HK-2 (cell line): ENCODE data around the gene PTOV1.
A peak's percentile ranks its signal among the peaks of the same experiment; 100 is the strongest.
"Not testable (repeated sequence)": the region's sequence is repeated elsewhere in the genome, so short reads cannot be mapped to it uniquely, and the experiment has no call there.

Experiments
- DNase-seq: peaks from one replicate; pipeline ENCODE4 v3.0.0-alpha.2; 2018; ENCODE audit not compliant: unreplicated experiment

The PTOV1 gene

DNA sequence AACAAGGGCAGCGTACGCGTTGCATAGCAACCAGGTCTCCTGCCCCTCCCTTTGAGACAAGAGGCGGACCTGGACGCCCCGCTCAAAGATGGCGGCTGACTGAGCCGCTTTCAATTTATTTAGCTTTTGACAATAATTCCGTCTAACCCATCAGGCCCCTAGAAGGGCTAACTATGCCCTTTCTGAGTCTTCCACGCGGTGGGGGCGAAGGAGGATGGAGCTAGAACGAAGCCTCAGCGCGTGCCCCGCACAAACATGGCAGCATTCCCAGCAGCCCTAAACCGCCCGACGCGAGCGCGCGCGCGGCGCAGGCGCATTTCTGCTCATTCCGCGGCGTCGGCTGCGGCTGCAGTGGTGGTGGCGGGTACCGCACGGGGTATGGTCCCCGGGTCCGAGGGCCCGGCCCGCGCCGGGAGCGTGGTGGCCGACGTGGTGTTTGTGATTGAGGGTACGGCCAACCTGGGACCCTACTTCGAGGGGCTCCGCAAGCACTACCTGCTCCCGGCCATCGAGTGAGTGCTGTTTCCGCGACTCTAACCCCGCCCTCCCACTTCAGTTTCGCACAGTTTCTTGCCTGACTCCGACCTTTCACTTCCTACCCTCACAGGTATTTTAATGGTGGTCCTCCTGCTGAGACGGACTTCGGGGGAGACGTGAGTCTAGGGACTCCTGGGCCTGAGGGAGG, 32.9 kb upstream of the PTOV1 start, which contains the start of gene MED25:
Gene MED25, plus strand, starts transcription at position 326 of the 685 bp plus-strand sequence. Its CDS starts 53 bp downstream, at position 379.
- peak; percentile 85 for DNase-seq

DNA sequence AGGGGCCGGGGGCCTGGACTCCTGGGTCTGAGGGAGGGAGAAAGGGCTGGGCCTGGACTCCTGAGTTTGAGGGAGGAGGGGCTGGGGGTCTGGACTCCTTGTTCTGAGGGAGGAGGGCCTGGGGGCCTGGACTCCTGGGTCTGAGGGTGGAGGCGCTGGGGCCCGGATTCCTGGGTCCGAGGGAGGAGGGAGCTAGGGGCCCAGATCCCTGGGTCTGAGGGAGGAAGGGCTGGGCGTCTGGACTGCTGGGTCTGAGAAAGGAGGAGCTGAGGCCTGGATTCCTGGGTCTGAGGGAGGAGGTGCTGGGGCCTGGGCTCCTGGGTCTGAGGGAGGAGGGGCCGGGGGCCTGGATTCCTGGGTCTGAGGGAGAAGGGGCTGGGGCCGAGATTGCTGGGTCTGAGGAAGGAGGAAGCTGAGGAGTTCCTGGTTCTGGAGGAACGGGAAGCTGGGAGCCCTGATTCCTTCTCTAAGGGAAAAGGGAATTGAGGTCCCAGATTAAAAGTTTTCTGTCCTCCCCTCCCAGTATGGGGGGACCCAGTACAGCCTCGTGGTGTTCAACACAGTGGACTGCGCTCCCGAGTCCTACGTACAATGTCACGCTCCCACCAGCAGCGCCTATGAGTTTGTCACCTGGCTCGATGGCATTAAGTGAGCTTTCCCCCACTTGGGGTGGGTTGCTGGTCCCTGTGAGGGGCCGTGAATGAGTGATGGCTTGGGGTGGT, 32.1 kb upstream of the PTOV1 start:
- DNase-seq, result no peak

DNA sequence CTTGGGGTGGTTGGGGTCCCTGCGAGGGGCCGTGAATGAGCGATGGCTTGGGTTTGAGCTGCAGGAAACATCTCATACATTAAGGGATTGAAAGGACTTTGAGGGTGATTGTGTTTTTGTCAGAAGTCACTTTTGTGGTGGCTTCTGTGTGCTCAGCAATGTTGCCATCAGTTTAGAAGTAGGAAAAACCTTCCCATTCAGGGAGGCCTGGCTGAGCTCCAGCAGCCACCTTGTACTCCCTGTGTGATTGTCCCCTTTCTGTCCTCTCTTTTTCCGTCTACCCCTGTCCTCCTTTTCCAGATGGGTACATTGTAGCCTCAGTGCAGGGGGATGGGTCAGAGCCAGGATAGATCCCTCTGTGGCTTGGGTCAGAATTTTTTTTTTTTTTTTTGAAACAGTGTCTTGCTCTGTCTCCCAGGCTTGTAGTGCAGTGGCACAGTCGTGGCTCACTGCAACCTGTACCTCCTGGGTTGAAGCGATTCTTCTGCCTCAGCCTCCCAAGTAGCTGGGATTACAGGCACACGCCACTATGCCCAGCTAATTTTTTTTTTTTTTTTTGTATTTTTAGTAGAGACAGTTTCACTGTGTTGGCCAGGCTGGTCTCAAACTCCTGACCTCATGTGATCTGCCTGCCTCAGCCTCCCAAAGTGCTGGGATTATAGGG, 31.4 kb upstream of the PTOV1 start:
- DNase-seq, result not testable (repeated sequence)

DNA sequence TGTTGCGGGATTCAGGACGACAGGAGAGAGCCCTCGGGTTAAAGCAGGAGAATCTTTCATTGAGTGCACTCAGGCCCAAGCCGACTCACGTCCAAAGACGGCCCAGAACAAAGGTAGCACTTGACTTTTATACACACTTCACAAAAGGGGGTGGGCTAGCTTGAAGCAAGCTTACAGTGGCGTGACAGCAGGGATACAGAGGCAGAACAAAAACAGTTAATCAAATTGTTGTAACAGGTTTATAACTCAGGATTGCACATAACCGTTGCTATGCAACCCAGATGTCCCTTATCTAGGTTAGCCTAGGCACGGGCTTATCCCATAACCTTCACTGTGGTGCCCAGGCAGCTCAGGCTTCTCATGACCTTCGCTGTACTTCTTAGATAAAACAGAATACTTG, 30.8 kb upstream of the PTOV1 start:
- DNase-seq, result no peak

DNA sequence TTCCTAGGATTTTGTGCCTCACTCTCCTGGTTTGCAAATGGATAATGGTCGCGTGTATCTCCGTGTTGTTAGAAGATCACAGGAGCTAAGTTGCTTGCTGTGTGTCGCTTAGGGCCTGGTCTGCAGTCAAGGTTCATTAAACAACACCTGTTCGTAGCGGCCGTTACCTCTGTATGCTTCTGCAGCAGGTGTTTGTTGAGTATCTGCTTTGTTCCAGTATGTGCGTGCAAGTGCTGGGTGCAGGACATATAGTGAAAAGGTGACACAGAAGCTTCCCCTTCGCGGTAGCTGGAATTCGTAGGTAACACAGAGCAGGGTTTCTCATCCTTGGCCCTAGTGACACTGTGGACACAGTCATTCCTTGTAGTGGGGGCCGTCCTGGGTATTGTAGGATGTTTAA, 27.5 kb upstream of the PTOV1 start:
- DNase-seq, result no peak

DNA sequence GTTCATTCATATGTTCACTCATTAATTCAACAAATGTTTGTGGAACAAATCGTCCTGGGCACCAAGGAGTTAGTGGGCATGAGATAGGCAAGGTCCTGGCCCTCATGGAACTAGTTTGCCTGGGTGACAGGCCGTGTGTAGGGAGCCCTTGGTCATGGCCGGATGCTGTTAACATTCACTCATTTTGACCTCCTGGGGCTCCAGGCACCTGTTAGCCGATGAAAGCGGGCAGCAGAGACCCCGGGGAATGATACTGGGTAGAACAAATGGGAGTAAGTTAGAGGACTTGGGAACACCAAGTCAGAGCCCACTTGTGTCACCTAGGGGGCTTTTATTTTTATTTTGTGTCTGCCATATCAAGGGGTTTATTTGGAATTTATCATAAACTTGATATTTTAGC, 26.3 kb upstream of the PTOV1 start:
- DNase-seq, result no peak

DNA sequence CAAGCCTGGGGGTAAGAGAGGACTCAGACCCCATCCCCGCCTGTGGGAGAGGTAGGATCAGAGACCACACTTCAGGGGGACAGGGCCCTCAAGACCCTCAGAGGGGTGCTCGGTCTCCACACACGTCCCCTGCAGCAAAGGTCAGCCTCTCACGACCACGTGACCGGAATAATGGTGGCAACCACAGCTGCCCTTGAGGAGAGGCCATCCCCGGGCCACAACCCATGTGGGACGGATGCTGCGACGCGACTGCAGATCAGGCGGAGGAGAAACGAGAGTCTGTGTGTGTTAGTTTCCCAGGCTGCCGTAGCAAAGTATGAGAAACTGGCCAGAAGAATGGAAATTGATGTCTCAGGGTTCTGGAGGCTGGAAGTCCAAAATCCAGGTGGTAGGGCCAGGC, 23.9 kb upstream of the PTOV1 start:
- DNase-seq, result no peak

DNA sequence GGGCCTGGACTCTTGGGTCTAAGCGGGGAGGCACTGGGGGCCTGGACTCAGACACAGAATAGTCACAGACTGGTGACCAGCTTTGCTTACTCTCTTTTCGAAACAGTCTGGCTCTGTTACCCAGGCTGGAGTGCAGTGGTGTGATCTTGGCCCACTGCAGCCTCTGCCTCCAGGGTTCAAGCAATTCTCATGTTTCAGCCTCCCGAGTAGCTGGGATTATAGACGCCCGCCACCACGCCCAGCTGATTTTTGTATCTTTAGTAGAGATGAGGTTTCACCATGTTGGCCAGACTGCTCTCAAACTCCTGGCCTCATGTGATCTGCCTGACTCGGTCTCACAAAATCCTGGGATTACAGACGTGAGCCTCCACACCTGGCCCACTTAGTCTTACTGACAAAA, 21.8 kb upstream of the PTOV1 start:
- no peak for DNase-seq

DNA sequence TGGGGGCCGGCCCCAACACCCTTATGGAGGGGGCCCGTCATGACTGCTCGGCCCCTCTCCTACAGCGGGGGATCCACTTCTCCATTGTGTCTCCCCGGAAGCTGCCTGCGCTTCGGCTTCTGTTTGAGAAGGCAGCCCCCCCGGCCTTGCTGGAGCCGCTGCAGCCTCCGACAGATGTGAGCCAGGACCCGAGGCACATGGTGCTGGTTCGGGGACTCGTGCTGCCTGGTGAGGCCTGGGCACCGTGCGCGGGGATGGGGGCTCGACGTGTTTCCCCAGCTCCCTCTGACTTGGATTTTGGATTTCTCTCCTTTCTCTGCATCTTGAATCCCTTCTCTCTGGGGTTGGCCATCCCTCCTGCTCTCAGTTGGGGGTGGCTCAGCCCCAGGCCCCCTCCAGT, 21.2 kb upstream of the PTOV1 start:
- no peak for DNase-seq

DNA sequence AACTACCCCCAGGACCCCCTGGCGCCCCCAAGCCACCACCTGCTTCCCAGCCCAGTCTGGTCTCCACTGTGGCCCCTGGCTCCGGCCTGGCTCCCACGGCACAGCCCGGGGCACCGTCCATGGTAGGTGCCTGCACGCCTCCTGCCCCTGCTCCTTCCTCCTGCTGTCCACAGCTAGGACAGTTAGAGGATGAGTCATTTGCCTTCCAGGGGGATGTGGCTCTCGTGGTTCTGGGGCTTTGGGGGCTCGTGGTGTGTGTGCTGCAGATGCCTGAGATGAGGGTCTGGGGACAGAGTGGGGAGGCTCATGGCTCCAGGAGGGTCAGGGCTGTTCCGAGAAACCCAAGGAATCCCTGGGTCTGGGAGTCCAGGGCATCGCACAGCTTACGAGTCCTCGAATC, 20.2 kb upstream of the PTOV1 start:
- DNase-seq, result no peak

DNA sequence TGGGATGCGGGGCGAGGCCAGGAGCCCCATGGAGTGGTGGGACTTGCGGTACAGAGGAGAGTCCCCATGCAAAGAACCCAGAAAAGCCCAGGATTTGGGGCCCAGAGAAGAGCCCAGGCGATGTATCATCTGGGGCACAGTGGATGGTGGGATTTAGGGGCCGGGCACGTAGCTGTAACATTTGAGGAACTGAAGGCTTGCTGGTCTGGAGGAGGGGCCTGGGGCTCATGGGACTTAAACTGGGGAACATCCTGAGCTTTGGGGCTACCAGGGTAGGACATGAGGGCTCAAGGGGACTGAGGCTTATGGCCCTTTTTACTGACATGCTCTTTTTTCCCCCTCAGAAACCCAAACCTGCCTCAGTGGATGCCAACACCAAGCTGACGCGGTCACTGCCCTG, 19.4 kb upstream of the PTOV1 start:
- no peak for DNase-seq

DNA sequence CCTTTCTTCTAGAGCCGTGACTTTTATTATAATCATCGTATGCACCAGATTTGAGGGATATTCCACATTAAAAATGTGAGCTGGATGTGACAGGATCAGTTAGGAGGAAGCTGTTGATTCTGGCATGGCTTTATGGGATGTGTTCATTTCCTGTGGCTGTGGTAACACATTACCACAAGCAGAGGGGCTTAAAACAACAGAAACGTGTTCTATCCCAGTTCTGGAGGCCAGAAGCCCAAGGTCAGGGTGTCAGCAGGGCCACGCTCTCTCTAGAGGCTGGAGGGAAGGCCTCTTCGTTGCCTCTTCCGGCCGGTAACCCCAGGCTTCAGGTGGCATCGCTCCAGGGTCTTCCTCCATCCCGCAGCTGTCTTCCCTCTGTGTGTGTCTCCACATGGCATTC, 18.4 kb upstream of the PTOV1 start:
- no peak for DNase-seq

DNA sequence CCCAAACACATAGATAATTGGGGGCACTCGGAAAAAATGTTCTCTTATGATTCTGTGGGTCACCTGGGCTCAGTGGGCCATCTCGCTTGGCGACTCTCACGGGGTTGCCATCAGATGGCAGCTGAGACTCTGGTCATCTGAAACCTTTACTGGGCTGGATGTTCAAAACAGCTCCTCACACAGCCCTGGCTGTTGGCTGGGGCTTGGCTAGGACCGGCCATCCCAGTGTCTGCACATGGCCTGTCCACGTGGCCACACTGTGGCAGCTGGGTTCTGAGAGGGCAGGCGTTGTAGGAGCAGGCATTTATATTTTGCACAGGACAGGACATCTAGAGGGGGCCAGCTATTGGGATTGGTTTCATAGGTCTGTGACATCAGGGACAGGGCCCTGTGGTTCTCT, 17.4 kb upstream of the PTOV1 start:
- no peak for DNase-seq

DNA sequence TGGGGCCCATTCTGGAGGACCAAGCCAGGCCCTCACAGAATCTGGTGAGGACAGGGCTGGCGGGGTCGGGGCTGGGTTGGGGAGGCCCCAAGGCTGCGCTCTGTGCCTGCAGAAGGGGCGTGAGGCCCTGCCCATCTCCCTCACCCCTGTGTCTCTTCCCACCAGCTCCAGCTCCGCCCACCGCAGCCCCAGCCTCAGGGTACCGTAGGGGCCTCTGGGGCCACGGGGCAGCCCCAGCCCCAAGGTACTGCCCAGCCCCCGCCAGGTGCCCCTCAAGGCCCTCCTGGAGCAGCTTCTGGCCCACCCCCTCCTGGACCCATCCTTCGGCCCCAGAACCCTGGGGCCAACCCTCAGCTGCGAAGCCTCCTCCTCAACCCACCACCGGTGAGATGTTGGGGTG, 15.4 kb upstream of the PTOV1 start:
- DNase-seq, result no peak

DNA sequence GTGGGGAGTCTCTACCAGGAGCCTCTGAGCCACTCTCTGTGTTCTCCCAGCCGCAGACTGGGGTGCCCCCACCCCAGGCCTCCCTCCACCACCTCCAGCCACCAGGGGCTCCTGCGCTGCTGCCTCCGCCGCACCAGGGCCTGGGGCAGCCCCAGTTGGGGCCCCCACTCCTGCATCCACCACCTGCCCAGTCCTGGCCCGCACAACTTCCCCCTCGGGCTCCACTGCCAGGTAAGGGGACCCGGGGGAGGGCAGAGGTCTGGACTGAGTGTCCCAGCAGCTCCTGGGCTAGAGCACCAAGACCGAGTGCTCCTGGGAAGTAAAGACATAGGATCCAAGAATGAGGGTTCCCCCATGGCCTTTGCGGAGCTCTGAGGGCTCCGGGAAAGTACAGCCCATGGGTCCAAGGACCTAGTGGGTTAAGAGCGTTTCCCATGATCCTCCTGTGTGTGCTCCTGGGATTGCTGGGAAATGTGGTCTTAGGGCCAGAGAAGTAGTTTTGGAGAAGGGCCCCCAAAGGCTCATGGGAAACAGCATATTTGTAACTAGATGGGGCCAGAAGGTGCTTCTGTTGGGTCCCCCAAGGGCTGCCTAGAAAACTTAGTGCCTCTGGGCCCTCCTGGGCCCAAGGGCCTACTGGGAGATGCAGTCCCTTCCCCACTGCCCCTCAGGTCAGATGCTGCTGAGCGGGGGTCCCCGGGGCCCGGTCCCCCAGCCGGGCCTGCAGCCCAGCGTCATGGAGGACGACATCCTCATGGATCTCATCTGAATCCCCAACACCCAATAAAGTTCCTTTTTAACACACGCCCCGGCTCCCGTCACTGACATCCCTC, 14.6 kb upstream of the PTOV1 start:
- no peak for DNase-seq

DNA sequence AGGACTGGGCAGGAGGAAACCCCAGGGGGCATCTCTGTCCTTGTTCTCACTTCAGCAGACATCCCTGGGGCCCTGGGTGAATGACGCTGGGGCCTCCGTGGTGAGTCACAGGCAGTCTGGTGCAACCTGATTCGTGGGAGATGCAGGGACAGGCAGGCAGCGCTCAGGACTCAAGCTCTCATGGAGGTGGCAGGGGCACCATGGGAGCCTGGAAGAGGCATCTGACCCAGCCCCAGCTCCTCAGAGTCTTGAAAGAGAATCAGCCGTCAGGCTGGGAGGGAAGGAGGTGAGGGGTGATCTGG, 14.0 kb upstream of the PTOV1 start:
- no peak for DNase-seq

DNA sequence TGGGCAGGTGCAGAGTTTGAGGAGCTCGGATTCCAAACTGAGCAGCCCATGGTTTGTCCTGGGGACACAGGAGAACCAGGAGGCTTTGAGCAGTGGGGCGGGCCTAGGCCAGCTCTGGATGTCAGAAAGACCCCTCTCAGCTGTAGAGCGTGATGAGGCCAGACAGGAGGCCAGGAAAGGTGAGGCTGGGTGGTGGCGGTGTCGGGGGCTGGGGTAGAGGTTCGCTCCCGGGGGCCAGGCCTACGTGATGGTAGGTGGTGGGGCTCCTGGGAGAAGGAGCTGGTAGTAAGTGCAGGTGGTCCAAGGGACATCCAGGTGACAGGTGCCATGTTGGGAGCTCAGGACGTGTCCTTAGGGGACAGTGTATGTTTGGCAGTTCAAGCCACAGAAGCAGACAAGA, 13.5 kb upstream of the PTOV1 start:
- no peak for DNase-seq

DNA sequence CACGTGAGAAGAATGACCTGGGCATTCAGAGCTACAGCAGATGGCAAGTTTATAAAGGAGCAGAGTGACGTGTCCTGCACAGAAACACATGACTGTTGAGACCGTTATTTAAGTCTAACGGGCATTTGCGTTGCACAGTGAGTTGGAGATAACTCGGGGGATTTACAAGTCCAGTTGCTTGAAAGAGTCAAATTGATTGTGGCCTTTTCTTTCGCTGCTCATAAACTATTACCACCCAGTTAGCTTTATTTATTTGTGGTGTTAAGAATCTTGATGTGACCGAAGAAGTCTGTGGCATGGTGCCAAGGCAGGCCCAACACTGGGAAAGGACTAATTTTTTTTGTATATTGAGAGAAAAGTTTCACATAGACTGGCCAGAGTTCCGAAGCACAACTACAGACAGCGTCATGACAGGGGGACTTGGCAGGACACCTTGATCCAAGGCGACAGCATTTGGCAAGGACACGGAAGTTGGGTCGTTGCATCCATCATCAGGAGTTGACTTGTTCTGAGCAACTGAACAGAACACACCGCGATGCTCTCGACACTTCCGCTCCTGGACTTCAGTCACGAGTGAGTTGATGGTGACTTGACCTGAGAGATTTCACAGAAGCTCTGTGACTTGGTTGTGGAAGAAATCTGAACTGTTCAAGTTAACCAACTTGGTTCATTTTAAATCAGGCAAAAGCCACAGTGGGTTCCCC, 11.9 kb upstream of the PTOV1 start:
- DNase-seq, result no peak

DNA sequence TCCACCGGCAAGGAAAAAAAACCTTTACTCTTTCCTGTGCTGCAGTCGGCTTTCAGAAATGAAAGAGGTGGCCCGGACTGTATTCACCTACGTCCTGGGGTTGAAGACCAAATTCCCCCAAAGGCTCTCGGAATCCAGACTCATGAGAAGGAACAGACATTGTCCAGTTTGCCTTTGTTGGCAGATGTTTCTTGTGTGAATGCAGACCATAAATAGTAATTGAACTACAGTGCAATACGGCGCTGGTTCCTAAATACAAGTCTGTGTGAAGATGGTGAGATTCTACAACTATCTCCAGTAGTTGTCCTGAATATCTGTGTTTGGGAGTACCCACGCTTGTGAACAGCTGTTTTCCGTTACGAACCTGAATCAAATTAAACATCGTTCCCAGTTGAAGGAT, 11.2 kb upstream of the PTOV1 start:
- no peak for DNase-seq

DNA sequence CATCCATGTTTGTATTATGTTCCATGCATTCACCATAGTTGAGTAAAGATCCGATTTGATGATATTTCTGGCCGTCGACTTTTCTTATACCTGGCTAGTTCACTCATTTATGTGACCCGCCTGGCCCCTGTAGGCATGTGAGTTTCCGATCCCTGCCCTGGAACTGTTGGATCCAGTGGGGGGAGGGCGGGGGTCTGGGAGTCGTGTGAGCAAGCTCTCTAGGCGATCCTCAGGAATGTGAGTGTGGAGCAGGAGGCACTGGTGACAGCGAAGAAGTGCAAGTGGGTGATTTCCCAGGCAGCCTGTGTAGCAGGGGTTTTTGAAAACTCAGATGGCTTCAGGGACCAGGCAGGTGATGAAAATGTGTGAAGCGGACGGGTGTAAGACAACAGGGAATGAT, 10.6 kb upstream of the PTOV1 start:
- DNase-seq, result no peak

DNA sequence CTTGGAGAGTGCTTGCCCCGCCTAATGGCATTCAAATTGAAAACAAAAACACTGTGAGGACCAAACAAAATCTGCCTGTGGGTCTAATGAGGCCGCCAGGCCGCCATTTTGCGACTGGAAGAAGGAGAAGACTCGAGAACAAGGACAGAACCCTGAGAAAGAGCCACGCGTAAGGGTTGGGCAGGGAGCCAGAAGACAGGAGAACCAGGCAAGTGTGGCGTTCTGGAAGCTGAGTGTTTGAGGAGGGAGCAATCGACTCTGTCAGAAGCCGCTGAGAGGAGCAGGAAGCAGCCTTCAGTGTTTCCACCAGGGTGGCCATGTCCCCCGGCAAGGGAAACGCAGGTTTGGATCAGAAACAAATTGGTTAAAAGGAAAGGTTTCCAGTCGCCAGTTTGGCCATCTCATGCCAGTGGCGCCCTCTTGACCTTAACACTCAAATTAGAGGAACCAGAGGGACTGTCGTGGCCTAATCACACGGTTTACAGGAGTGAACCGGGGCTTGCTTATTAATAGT, 10.2 kb upstream of the PTOV1 start:
- no peak for DNase-seq

DNA sequence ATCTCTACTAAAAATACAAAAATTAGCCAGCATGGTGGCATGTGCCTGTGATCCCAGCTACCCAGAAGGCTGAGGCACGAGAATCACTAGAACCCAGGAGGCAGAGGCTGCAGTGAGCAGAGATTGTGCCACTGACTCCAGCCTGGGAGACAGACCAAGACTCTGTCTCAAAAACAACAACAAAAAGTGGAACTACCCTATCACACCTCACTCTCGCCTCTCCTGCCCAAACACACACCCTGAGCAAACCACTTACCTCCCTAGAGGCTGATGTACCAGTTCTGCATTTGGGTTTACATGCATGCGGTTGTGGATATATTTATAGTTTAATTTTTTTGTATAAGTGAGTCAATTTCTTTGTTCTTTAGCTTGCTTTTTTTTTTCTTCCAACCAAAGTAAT, 7.7 kb upstream of the PTOV1 start:
- no peak for DNase-seq
